ENCODE results near the gene IPPK.

IPPK gene

DNA sequence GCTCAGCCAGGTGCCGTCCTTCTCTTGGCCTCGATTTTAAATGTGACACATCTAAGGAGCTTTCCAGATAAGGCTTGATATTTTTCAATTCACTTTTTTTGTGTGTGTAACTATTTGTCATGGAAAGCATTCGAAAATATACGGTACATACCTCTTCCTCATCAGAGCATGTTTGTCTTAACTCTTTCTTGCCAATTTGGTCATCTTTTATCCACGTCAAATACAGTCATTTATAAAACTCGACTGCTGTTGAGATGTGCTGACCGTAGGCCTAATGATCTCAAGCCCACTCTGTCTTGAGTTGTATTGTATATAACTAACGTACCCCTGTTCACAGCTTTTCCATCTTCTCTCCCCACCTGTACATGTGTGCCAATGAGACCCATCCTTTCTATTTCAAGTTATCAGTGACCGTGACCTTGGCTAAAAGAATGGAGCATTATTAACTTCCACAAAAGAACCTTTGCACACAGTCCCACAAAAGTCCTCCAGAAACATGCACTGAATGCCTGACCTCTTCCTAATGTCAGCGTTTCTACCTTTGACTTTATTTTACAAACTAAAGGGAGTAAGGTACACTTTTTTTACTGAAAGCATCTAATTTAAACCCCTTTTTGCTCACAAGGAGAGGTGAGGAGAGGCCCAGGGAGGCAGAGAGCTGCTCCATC is 61.6 kb downstream of the IPPK start:
- Histone ChIP-seq H3F3A (ENCODE audit: control insufficient read depth, insufficient read depth) (no peaks in the 10 kb centered on the region), H3K27ac (ENCODE audit: low read depth, low read length) (no peak overlapping the region), H4K20me1 (ENCODE audit: control insufficient read depth, insufficient read depth, low read depth, low read length) (no peaks in the 10 kb centered on the region), H3K4me1 (ENCODE audit: control insufficient read depth, low read length) (no peaks in the 10 kb centered on the region), H3K36me3 (ENCODE audit: control insufficient read depth, low read length) (peaks cover 16% of the 10 kb centered on the region), H3K4me2 (ENCODE audit: low read length) (no peak overlapping the region), H3K4me3 (ENCODE audit: low read length) (no peak overlapping the region), H3K9me3 (ENCODE audit: control insufficient read depth, insufficient read depth, low read length) (peaks cover 5% of the 10 kb centered on the region; the same call in 1 of the 2 replicates), H3K27me3 (ENCODE audit: control insufficient read depth, low read length) (no peaks in the 10 kb centered on the region), H3K79me2 (ENCODE audit: control insufficient read depth, low read length) (no peaks in the 10 kb centered on the region), H3K9me2 (replicated peaks; ENCODE audit: control insufficient read depth, low read length) (no peaks in the 10 kb centered on the region)
- no peak for TF ChIP-seq EZH2phosphoT487 (IDR thresholded peaks at IDR 0.05; ENCODE audit: borderline replicate concordance, low read length)
- TF ChIP-seq, protein P1, sequence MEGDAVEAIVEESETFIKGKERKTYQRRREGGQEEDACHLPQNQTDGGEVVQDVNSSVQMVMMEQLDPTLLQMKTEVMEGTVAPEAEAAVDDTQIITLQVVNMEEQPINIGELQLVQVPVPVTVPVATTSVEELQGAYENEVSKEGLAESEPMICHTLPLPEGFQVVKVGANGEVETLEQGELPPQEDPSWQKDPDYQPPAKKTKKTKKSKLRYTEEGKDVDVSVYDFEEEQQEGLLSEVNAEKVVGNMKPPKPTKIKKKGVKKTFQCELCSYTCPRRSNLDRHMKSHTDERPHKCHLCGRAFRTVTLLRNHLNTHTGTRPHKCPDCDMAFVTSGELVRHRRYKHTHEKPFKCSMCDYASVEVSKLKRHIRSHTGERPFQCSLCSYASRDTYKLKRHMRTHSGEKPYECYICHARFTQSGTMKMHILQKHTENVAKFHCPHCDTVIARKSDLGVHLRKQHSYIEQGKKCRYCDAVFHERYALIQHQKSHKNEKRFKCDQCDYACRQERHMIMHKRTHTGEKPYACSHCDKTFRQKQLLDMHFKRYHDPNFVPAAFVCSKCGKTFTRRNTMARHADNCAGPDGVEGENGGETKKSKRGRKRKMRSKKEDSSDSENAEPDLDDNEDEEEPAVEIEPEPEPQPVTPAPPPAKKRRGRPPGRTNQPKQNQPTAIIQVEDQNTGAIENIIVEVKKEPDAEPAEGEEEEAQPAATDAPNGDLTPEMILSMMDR (IDR thresholded peaks at IDR 0.05; ENCODE audit: low read depth, low read length, poor library complexity, severe bottlenecking): no peak

DNA sequence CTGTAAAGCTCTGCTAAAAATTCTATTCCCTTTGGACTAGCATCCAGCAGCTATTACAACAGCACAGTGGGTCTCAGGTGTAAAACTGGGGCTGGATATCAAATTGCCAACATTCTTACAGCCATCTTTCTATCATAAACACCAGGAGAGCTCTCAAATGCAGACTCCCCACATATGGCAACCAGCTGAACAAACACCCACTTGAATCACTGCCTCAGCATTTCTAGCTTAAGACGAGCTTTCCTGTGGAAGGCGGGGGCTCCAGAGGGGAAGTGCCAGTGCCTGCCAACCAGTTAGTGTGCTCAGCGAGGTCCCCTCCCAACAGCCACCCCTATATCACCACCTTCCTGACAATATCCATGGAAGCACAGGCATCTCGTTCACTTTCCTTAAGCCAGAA is 62.2 kb downstream of the IPPK start:
- H3K79me2 ChIP-seq (ENCODE audit: control insufficient read depth, low read length): no peaks in the 10 kb centered on the region
- H4K20me1 ChIP-seq (ENCODE audit: control insufficient read depth, insufficient read depth, low read depth, low read length): no peaks in the 10 kb centered on the region
- H3K27me3 ChIP-seq (ENCODE audit: control insufficient read depth, low read length): no peaks in the 10 kb centered on the region
- H3K9me3 ChIP-seq (ENCODE audit: control insufficient read depth, insufficient read depth, low read length): peaks cover 5% of the 10 kb centered on the region; the same call in 1 of the 2 replicates
- H3K4me3 ChIP-seq (ENCODE audit: low read length): no peak overlapping the region
- no peak overlapping the region for H3K4me2 ChIP-seq (ENCODE audit: low read length)
- no peak overlapping the region for H3K27ac ChIP-seq (ENCODE audit: low read depth, low read length)
- TF ChIP-seq, protein P1 (IDR thresholded peaks at IDR 0.05; ENCODE audit: low read depth, low read length, poor library complexity, severe bottlenecking): no peak
- no peak for TF ChIP-seq EZH2phosphoT487 (IDR thresholded peaks at IDR 0.05; ENCODE audit: borderline replicate concordance, low read length)
- H3F3A ChIP-seq (ENCODE audit: control insufficient read depth, insufficient read depth): no peaks in the 10 kb centered on the region
- H3K9me2 ChIP-seq (replicated peaks; ENCODE audit: control insufficient read depth, low read length): no peaks in the 10 kb centered on the region
- no peaks in the 10 kb centered on the region for H3K4me1 ChIP-seq (ENCODE audit: control insufficient read depth, low read length)
- peaks cover 11% of the 10 kb centered on the region for H3K36me3 ChIP-seq (ENCODE audit: control insufficient read depth, low read length)

DNA sequence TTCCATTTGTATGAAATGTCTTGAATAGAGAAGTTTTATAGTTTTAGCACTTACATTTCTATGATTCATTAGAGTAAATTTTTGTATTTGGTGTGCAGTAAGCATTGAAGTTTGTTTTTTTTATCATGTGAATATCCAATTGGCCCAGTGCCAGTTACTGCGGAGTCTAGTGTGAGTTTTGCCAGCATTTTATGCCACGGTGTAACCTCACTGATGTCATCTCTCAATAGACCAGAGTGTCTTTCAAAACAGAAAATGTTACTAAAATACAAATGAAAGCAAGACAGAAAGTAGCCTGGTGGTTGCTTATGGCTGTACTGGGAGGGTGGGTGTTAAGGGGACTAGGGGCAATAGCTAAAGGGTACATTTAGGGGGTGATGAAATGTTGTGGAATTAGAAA is 62.8 kb downstream of the IPPK start:
- H3F3A ChIP-seq (ENCODE audit: control insufficient read depth, insufficient read depth): no peaks in the 10 kb centered on the region
- TF ChIP-seq EZH2phosphoT487 (IDR thresholded peaks at IDR 0.05; ENCODE audit: borderline replicate concordance, low read length): no peak
- TF ChIP-seq, protein P1 (IDR thresholded peaks at IDR 0.05; ENCODE audit: low read depth, low read length, poor library complexity, severe bottlenecking): no peak
- H4K20me1 ChIP-seq (ENCODE audit: control insufficient read depth, insufficient read depth, low read depth, low read length): no peaks in the 10 kb centered on the region
- no peaks in the 10 kb centered on the region for H3K4me1 ChIP-seq (ENCODE audit: control insufficient read depth, low read length)
- no peaks in the 10 kb centered on the region for H3K27me3 ChIP-seq (ENCODE audit: control insufficient read depth, low read length)
- no peak overlapping the region for H3K27ac ChIP-seq (ENCODE audit: low read depth, low read length)
- H3K9me3 ChIP-seq (ENCODE audit: control insufficient read depth, insufficient read depth, low read length): peaks cover 5% of the 10 kb centered on the region; the same call in 1 of the 2 replicates
- no peaks in the 10 kb centered on the region for H3K9me2 ChIP-seq (replicated peaks; ENCODE audit: control insufficient read depth, low read length)
- no peaks in the 10 kb centered on the region for H3K79me2 ChIP-seq (ENCODE audit: control insufficient read depth, low read length)
- no peak overlapping the region for H3K4me3 ChIP-seq (ENCODE audit: low read length)
- peaks cover 6% of the 10 kb centered on the region for H3K36me3 ChIP-seq (ENCODE audit: control insufficient read depth, low read length)
- no peak overlapping the region for H3K4me2 ChIP-seq (ENCODE audit: low read length)

Data from DOHH2 (cell line).